Karpas-422 (cell line): ENCODE data around the gene KLHL18. TPM values are rescaled to one million over a fixed set of nuclear protein-coding genes. Genes with fewer than 3 reads are reported as not detected.
A peak's percentile ranks its signal among the peaks of the same experiment; 100 is the strongest.

ENCODE experiments used
- DNase-seq: peaks from one replicate; pipeline ENCODE4 v3.0.0-alpha.2; 2015
- H2AFZ ChIP-seq: fragments of 200-600 bp; sonication (generic); 2 replicates; pipeline ENCODE4 v1.6.1; 2014; ENCODE audit warnings: antibody characterized with exemption, low read length, mixed read lengths
- H3K27ac ChIP-seq: fragments of 200-600 bp; sonication (generic); 2 replicates; pipeline ENCODE4 v1.5.1; 2014; ENCODE audit warnings: mild to moderate bottlenecking, low read length, moderate library complexity
- H3K27me3 ChIP-seq: fragments of 200-600 bp; sonication (generic); 2 replicates; pipeline ENCODE4 v1.6.1; 2014; ENCODE audit warnings: low read length, mixed read lengths
- H3K36me3 ChIP-seq: fragments of 200-600 bp; sonication (generic); 2 replicates; pipeline ENCODE4 v1.6.1; 2014; ENCODE audit warnings: low read length, mixed read lengths; ENCODE audit not compliant: insufficient read depth
- H3K4me1 ChIP-seq: fragments of 200-600 bp; sonication (generic); 2 replicates; pipeline ENCODE4 v1.6.1; 2014; ENCODE audit warnings: mild to moderate bottlenecking, low read length, mixed read lengths
- H3K4me2 ChIP-seq: fragments of 200-600 bp; sonication (generic); 2 replicates; pipeline ENCODE4 v1.6.1; 2014; ENCODE audit warnings: low read length, low read depth, mild to moderate bottlenecking; ENCODE audit not compliant: poor library complexity, severe bottlenecking
- H3K4me3 ChIP-seq: fragments of 200-600 bp; sonication (generic); 2 replicates; pipeline ENCODE4 v1.5.1; 2014; ENCODE audit warnings: mild to moderate bottlenecking, antibody characterized with exemption, low read length, mixed read lengths
- H3K79me2 ChIP-seq: fragments of 200-600 bp; sonication (generic); 2 replicates; pipeline ENCODE4 v1.6.1; 2014; ENCODE audit warnings: mild to moderate bottlenecking, low read length, mixed read lengths
- H3K9ac ChIP-seq: fragments of 200-600 bp; sonication (generic); 2 replicates; pipeline ENCODE4 v1.6.0; 2014; ENCODE audit warnings: low read length
- H3K9me2 ChIP-seq: fragments of 200-600 bp; sonication (generic), shearing (Covaris generic); replicated peaks from 2 replicates; pipeline ENCODE4 v1.6.0; 2014; ENCODE audit warnings: mild to moderate bottlenecking, low read length, moderate library complexity; ENCODE audit not compliant: insufficient read depth
- H3K9me3 ChIP-seq: fragments of 300-700, 200-600 bp; sonication (generic); 2 replicates; pipeline ENCODE4 v1.6.1; 2014; ENCODE audit warnings: low read length, mixed read lengths
- H4K20me1 ChIP-seq: fragments of 200-600 bp; sonication (generic); 2 replicates; pipeline ENCODE4 v1.6.1; 2014; ENCODE audit warnings: mild to moderate bottlenecking, antibody characterized with exemption, low read length, low read depth; ENCODE audit not compliant: insufficient read depth
- total RNA-seq: library from RNA; depleted of rRNA; stranded (reverse); fragments of >200 nt; shearing (Covaris generic); gene quantifications from 2 replicates; pipeline ENCODE4 v1.2.3, GENCODE V29; 2014; ENCODE audit warnings: low replicate concordance; rRNA removed

Gene KLHL18
- total RNA-seq = 15.6 and 33.0 TPM in 2 replicates

- H2AFZ ChIP-seq = peak within 1 kb of the TSS; percentile 73
- H3K79me2 ChIP-seq = peaks cover 64% of the 10 kb centered on the region
- no peaks in the 10 kb centered on the region for H3K27me3 ChIP-seq
- peaks cover 15% of the 10 kb centered on the region; the same call in 1 of the 2 replicates for H3K36me3 ChIP-seq
- peak; percentile 99 for DNase-seq
- H3K9me3 ChIP-seq = no peaks in the 10 kb centered on the region
- peak within 1 kb of the TSS; percentile 92 for H3K27ac ChIP-seq
- no peaks in the 10 kb centered on the region for H4K20me1 ChIP-seq
- peak within 1 kb of the TSS; percentile 82 for H3K4me2 ChIP-seq
- H3K4me1 ChIP-seq = peaks cover 33% of the 10 kb centered on the region
- H3K4me3 ChIP-seq = peak within 1 kb of the TSS; percentile 80
- H3K9me2 ChIP-seq = no peaks in the 10 kb centered on the region
- H3K9ac ChIP-seq = peak within 1 kb of the TSS; percentile 97
Observed at GRCh38 chr3:47282424-47283192, at the start of gene KLHL18, which contains the start of gene KIF9. KLHL18 (plus strand) TSS chr3:47282944; CDS start chr3:47282966, 22 bp downstream. KIF9 (minus strand) TSS chr3:47282799; CDS start chr3:47277374, 5,425 bp downstream.

DNA sequence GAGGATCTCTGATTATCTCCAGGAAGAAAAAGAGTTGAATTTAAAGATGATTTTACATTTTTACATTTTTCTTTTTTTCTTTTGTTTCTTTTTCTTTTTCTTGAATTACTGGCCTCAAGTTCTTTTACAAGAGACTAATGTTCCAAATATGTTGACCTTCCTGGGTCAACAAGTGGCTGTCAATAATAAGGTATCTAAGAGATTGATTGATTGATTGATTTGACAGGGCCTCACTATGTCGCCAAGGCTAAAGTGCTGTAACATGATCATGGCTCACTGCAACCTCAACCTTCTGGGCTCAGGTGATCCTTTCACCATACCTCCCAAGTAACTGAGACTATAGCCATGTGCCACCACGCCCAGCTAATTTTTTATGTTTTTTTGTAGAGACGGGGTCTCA is 44.7 kb upstream of the KLHL18 start:
- Histone ChIP-seq H2AFZ (no peak overlapping the region), H3K79me2 (no peaks in the 10 kb centered on the region), H3K27ac (no peak overlapping the region), H3K9me2 (no peaks in the 10 kb centered on the region), H3K9me3 (no peaks in the 10 kb centered on the region), H3K4me1 (no peaks in the 10 kb centered on the region), H3K27me3 (no peaks in the 10 kb centered on the region), H3K9ac (no peak overlapping the region), H3K36me3 (no peaks in the 10 kb centered on the region), H3K4me3 (no peak overlapping the region), H4K20me1 (no peaks in the 10 kb centered on the region), H3K4me2 (no peak overlapping the region)
- DNase-seq = no peak

DNA sequence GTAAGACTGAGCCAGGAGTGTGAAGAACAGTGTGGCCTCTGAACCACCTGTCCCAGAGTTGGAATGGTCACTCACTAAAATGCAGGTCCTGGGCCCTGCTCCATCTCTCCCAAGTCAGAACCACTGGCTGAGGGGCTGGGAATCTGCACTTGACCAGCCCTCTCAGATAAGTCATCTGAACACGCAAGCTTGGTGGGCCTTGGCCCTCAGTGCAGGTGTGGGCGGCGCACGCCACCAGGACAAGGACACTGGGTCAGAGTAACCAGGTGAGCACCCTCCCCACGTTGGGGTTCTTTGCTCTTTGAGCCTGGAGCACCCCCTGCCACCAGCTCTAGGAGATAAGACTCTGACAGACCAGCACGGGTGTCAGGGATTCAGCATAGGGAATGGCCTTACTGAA is 42.8 kb upstream of the KLHL18 start:
- H3K4me2 ChIP-seq = no peak overlapping the region
- H3K9me3 ChIP-seq = no peaks in the 10 kb centered on the region
- no peaks in the 10 kb centered on the region for H3K79me2 ChIP-seq
- H3K9me2 ChIP-seq = no peaks in the 10 kb centered on the region
- no peak overlapping the region for H3K27ac ChIP-seq
- DNase-seq = no peak
- H3K4me3 ChIP-seq = no peak overlapping the region
- no peak overlapping the region for H2AFZ ChIP-seq
- no peaks in the 10 kb centered on the region for H4K20me1 ChIP-seq
- H3K36me3 ChIP-seq = no peaks in the 10 kb centered on the region
- H3K27me3 ChIP-seq = no peaks in the 10 kb centered on the region
- H3K9ac ChIP-seq = no peak overlapping the region
- no peaks in the 10 kb centered on the region for H3K4me1 ChIP-seq

- no peak overlapping the region for H2AFZ ChIP-seq
- no peaks in the 10 kb centered on the region for H3K4me1 ChIP-seq
- no peaks in the 10 kb centered on the region for H3K79me2 ChIP-seq
- H3K9me3 ChIP-seq = no peaks in the 10 kb centered on the region
- no peak overlapping the region for H3K27ac ChIP-seq
- no peaks in the 10 kb centered on the region for H3K27me3 ChIP-seq
- H4K20me1 ChIP-seq = no peaks in the 10 kb centered on the region
- no peaks in the 10 kb centered on the region for H3K36me3 ChIP-seq
- DNase-seq = no peak
- no peak overlapping the region for H3K4me2 ChIP-seq
- H3K9ac ChIP-seq = no peak overlapping the region
- no peaks in the 10 kb centered on the region for H3K9me2 ChIP-seq
- no peak overlapping the region for H3K4me3 ChIP-seq
Observed at GRCh38 chr3:47243419-47244147, 39.2 kb upstream of the KLHL18 start.

DNA sequence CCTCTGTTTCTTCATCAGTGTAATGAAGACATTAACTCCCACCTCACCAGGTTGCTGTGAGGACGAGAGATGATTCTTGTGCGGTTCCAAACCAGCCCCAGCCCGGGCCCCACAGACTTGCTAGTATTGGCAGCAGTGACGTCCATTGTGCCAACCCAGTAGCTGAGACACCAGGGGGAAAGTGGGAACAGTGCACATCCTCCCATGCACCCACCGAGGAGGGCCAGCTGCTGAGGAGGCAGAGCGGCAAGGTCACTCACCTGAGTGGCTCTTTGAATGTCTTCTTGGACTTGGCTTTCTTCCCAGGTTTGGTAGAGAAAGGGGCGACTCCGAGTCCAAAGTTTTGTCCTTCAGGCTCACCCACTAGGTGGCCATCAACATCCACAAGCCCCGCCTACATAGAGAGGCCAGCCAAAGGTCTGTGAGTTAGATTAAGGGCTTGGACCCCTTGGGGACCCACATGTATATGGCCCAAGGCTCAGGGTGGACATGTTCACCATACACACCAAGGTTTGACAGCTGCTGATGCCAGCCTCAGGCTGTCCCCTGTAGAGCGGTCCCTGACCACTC is 38.1 kb upstream of the KLHL18 start:
- H3K9me2 ChIP-seq = no peaks in the 10 kb centered on the region
- no peaks in the 10 kb centered on the region for H3K9me3 ChIP-seq
- no peak for DNase-seq
- H2AFZ ChIP-seq = no peak overlapping the region
- H3K4me2 ChIP-seq = no peak overlapping the region
- H3K27ac ChIP-seq = no peak overlapping the region
- H3K4me1 ChIP-seq = no peaks in the 10 kb centered on the region
- no peaks in the 10 kb centered on the region for H3K36me3 ChIP-seq
- H3K27me3 ChIP-seq = no peaks in the 10 kb centered on the region
- no peak overlapping the region for H3K4me3 ChIP-seq
- no peaks in the 10 kb centered on the region for H4K20me1 ChIP-seq
- H3K9ac ChIP-seq = no peak overlapping the region
- H3K79me2 ChIP-seq = no peaks in the 10 kb centered on the region

- Histone ChIP-seq H3K36me3 (no peaks in the 10 kb centered on the region), H3K27ac (no peak overlapping the region), H3K27me3 (no peaks in the 10 kb centered on the region), H3K4me1 (no peaks in the 10 kb centered on the region), H4K20me1 (no peaks in the 10 kb centered on the region), H3K9me3 (no peaks in the 10 kb centered on the region), H2AFZ (no peak overlapping the region), H3K9ac (no peak overlapping the region), H3K79me2 (no peaks in the 10 kb centered on the region), H3K4me2 (no peak overlapping the region), H3K9me2 (no peaks in the 10 kb centered on the region), H3K4me3 (no peak overlapping the region)
- no peak for DNase-seq
Observed at GRCh38 chr3:47245271-47245670, 37.5 kb upstream of the KLHL18 start.

DNA sequence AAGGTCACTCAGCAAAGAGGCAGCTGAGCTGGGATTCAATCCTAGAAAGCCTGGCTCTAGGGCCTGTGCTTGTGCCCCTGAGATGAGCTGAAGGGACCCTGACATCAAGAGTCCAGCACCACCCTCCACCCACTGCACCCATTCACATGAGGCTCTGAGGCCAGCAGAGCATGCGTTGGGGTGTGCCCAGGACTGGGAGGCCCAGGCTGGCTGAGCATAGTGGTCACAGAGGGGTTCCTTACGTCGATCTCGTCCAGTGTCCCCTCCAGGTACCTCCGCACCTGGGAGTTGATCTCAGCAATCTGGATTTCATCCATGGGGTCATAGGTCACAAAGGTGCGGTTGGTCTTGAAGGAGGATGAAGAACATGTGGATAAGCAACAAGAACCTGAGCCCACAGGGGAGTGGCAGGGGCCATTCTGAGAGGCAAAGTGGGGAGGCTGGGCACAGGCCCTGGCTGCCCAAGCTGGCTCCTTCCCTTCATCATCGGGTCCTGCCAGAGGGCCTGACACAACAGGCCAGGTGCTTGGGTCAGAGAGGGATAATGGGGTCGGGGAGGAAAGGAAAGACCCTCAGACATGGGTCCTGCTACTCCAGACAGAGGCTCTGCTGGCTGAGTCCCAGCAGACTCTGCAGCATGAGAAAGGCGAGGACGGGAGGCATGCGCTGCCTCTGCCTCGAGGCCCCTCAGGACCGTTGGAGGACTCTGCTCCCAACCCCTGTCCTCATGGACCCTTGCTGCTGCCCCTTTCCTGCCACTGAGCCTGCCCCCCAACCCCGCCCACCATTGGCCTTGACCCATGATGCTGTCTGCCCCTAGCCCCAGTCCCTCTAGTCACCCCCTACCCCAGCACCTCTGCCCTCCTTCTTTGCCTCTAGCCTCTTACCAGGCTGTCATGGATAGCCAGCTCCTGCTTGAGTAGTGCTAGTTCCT is 35.3 kb upstream of the KLHL18 start:
- no peaks in the 10 kb centered on the region for H3K4me1 ChIP-seq
- no peak overlapping the region for H3K4me2 ChIP-seq
- no peaks in the 10 kb centered on the region for H3K9me3 ChIP-seq
- no peak overlapping the region for H3K27ac ChIP-seq
- H3K79me2 ChIP-seq = no peaks in the 10 kb centered on the region
- no peaks in the 10 kb centered on the region for H3K27me3 ChIP-seq
- no peak for DNase-seq
- no peak overlapping the region for H3K4me3 ChIP-seq
- H2AFZ ChIP-seq = no peak overlapping the region
- H3K9ac ChIP-seq = no peak overlapping the region
- H3K36me3 ChIP-seq = no peaks in the 10 kb centered on the region
- no peaks in the 10 kb centered on the region for H4K20me1 ChIP-seq
- H3K9me2 ChIP-seq = no peaks in the 10 kb centered on the region
